GM19468 (cell line): Measurements from ENCODE around the gene NOL12.
"Not testable (repeated sequence)": the region's sequence is repeated elsewhere in the genome, so short reads cannot be mapped to it uniquely, and the experiment has no call there.

Experiments used
- ATAC-seq: cut with Tn5 transposase; IDR thresholded peaks from one replicate; pipeline ENCODE4 v1.9.1; 2021; ENCODE audit warnings: mild to moderate bottlenecking, moderate library complexity, moderate number of reproducible peaks; ENCODE audit not compliant: unreplicated experiment; ENCODE audit errors: extremely low read depth

Gene NOL12, protein sequence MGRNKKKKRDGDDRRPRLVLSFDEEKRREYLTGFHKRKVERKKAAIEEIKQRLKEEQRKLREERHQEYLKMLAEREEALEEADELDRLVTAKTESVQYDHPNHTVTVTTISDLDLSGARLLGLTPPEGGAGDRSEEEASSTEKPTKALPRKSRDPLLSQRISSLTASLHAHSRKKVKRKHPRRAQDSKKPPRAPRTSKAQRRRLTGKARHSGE

DNA sequence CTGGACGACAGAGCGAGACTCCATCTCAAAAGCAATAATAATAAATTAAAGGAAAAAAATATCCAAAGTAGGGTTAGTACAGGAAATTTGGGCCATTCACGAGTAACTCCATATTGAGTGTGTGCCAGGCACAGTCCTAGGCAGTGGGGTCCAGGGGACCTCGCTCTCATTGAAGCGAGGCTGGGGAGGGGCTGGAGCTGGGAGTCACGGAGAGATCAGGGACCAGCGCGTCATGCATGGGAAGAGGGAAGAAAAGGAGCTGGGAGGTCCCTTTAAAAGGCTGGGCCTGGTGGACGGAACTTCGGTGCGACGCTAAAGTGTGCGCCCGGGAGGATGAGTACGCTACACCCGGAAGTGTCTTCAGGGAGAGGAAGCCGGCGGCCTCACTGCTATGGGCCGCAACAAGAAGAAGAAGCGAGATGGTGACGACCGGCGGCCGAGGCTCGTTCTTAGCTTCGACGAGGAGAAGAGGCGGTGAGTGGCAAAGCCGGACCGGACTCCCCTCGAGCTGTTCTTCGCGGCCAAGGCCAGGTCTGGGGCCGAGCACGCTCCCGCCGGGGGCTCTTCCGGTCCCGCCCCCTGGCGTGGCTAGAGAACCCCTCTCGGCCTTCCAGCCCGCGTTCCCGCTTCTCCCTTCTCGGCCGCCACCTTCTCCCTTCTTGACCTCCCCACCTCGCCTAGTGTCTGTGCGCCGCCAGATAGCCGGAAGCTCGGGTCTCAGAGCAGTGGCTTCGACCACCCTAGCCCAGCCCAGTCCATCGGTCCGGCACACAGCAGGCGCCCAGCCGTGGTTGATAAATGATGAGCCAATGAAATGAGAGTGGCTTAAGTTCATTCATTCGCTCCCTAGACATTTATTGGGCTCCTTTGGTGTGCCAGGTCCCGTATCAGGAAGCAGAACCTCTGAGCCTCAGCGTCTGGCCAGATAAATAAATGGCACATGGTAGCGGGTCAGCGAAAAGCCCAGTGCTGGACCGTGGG lies at the start of gene NOL12:
Gene NOL12, plus strand, starts transcription at position 342 of the 981 bp plus-strand sequence. Its CDS starts 50 bp downstream, at position 392.
- ATAC-seq, result no peak

DNA sequence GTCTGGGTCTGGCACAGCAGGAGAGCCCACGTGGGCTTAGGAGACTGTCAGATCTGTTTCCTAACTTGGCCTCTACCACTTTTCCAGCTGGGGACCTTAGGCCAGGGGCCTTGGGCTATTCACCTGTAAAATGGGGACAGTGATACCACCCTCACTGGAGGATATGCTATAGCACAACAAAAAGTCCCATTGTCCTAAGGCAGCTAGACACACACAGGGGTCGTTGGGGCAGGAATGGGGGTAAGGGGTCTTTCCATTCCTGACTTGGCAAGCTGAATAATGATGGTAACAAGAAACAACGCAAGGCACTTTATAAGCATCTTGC lies 49.2 kb upstream of the NOL12 start:
- no peak for ATAC-seq

DNA sequence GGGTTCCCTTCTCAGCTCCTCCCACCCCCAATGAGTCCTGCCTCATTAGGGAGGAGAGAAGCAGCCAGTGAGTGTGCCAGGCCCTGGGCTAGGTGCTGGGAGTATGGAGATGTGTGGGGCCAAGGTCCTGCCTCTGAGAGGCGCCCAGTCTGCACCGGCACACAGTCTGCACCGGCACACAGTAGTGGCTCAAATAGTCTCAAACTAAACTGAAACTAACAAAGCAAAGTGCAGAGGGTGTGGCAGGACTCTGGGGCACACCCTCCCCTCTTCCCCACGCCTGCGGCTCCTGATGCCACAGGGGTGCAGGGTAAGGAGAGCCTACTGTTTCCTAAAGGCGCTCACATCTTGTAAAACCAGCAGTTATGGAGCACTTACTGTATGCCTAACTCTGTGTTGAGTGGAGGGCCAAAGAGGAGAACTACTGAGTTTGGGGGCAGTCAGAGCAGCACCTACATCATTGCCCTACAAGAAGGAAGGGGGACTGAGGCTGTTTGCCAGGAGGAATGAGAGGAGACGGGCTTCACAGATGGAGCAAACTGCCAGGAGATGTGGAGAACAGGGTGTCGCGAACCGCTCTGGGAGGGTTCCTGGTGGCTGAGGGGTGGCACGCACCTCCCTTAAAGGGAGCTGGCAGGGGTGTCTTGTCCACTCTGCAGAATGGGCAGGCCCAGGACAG lies 47.6 kb upstream of the NOL12 start:
- no peak for ATAC-seq

DNA sequence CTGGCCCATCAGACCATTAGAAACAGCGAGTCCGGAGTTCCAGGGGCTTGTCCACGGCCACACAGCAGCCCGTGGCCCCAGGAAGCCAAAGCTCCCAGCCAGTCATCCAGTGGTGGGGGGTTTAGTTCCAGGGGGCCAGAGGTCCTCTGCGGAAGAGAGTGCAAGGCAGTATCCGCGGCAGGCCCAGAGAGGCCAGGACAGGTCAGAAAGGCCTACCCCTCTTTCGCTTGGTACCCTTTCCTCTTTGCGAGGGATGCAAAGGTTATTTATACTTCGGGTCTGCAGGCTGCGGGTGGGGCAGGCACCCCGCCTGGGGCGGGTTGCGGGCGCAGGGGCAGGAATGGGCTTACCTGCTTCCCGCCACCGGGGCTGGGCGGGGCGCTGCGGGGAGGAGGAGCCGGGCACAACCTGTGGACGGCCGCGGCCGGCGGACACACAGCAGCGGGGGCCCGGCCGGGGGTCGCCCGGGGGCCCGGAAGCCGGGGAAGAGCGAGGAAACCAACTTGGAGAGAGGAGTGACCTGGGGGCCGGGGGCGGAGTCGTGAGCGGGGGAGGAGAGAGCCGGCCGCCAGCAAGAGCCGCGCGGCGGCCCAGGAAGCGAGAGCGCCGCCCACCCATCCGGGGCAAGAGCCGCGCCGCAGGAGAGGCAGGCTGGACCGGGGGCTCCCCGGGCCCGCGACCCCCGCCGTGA lies 46.9 kb upstream of the NOL12 start, which contains the start of gene SH3BP1:
Gene SH3BP1, plus strand, starts transcription at position 600 of the 691 bp plus-strand sequence. CDS start 119 bp downstream, outside the sequence.
- no peak for ATAC-seq

DNA sequence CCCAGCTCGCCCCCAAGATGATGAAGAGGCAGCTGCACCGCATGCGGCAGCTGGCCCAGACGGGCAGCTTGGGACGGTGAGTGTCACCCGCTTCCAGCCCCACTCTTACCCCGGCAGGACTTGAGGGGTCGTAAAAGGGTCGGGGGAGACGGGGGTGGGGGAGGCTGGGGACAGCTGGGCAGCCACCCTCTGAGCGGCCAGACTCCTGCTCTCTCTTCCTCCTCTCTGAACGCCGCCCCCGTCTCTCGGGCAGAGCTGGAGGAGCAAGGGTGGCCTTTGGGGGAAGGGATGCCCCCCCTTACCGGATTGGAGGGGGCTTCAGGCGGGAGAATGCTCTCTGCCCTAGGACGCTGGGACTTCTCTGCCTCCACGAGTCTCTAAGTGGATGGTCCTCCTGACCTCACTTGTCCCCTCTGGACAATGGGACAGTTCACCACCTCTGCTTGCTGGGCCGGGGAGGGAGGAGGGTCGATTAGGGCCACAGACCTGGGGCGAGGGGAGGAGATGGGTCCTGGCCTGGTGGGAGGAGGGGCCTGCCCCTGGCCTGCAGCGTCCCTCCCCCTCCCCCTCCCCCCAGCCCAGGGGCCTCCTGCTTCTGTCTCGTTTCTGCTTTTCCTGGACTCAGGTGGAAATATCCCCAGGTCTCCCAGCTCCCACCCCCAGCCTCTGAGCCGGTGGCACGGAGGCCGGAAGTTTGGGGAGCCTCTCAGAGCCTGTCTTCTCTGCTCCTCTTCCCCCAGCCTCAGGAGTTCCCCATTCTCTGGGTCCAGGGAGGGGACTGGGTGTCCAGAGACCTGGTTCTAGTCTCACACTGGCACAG lies 46.2 kb upstream of the NOL12 start:
- ATAC-seq, result no peak

DNA sequence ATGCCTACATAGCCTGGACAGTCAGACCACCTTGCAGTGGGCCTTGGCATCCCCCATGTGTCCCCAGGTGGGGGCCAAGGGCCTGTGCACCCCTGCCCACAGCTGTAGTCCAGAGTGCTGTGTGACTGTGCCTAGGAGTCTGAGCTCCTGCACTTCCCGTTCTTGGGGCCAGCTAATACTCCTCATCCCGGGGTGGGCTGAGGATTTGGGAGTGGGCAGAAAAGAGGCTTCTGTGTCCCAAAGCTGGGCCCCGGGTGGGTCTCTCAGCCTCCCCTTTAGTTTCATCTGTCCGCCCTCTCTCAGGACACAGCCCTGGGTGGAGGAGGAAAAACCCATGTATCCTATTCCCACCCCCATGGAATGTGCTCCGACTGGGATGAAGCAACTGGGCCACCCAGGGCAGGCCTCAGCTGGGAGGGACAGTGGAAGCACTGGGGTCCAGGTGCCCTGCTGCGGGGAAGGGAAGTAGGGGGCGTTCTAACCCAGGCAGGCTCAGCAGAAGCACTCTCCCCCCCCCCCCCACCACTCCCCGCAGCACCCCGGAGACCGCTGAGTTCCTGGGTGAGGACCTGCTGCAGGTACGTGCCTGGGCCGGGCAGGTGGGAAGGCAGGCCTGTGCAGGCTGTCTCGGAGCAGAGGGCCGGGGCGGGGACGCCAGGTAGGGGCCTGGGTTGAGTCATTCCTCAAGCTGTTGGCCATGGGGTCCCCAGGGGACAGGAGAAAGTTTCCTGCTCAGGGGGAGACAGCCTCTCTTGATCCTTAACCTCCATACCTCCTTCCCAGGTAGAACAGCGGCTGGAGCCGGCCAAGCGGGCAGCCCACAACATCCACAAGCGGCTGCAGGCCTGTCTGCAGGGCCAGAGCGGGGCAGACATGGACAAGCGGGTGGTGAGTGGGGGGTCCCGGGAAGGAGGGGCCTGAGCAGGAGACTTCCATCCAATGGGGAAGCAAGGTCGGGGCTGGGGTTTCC lies 45.3 kb upstream of the NOL12 start:
- ATAC-seq, result no peak

DNA sequence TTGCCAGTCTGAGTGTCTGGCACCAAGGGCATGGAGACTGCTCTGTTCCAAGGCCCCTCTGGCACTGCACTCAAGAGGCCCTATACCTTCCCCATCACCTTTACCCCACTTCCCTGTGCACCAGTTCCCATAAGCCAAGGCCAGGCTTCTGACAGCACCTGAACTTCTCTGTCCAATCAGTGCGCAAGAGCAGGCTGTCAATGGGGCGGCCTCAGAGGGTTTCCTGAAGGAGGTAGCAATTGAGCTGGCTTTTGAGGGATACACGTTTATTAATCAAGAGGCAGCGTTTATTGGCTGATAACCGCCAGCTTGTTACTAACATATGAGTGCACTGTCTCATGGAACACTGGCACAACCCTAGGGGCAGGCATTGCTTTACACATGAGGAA lies 44.6 kb upstream of the NOL12 start:
- ATAC-seq, result no peak

DNA sequence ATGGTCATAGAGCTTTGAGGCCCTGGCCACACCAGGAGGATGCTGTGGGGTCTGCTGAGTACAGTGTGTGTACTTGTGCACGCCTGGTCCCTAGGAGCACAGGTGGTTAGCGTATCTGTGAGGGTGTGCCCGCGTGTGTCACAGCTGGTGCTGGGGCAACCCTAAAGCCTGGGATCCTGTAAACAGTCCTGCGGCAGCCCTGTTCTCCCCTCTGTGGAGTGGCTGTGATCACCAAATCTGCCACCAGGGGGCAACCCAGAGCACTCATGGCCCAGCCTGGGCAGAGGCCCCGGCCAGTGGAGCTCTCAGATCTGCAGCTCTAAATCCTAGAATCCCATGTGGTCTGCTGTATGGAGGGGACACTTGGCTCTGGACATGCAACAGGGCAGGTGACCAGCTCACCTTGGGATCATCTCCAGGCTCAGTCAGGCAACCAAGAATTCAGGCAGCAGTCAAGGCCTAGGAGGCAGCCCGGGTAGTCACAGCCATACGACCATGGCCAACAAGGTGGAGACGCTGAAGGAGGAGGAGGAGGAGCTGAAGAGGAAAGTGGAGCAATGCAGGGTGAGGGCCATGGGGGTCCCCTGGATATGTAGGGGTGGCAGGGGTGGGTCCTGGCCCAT lies 42.8 kb upstream of the NOL12 start:
- ATAC-seq, result no peak

DNA sequence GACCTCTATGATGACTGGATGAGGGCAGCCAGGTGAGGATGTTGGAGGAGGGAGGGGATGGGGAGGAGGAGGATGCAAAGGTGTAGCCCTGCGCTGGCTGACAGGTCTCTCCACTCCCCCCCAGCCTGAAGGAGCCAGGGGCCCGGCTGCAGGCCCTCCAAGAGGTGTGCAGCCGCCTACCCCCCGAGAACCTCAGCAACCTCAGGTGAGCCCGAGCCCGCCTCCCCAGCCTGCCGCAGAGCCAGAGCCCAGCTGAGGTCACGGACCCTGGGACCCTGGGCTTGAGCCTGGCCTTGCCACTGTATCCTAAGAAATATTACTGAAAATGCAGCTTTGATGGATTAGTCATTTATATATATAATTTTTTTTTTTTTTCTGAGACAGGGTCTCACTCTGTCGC lies 38.8 kb upstream of the NOL12 start:
- no peak for ATAC-seq

DNA sequence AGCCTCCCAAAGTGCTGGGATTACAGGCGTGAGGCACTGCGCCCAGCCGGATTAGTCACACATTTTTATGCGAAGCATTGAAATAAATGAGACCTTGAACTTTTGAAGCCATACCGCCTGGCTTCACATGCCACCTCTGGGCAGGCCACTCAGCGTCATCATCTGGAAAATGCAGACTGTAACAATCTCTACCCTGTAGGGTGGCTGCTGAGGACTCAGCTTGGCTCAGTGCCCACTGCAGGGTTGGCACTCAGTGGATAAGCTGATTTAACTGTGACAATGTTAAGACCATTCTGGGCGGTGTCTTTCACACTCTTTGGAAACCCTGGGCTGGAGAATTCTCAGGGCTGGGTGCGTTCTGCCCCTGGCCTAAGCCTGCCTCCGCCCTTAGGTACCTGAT lies 38.2 kb upstream of the NOL12 start:
- ATAC-seq, result no peak

DNA sequence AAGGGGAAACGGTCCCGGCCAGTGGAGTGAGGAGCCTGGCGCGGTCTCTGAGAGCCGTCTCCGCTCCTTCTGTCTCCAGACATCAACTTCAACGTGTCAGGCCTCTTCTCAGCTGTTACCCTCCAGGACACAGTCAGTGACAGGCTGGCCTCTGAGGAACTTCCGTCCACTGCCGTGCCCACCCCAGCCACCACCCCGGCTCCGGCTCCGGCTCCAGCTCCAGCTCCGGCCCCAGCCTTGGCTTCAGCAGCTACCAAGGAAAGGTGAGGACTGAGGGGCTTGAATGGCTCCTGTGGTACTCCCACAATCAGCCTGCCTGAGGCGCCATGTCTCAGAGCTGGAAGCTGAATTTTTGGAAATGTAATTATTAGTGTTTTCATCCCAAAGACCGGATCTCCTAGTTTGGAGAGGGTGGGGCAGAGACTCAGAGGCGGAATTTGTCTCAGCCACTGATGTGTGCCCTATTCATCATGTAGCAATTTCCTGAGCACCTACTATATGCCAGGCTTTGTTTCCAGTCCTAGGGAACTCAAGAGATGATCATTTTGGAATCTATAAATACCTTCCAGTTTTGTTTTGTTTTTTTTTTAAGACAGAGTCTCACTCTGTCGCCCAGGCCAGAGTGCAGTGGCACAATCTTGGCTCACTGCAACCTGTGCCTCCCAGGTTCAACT lies 35.5 kb upstream of the NOL12 start:
- ATAC-seq, result no peak

DNA sequence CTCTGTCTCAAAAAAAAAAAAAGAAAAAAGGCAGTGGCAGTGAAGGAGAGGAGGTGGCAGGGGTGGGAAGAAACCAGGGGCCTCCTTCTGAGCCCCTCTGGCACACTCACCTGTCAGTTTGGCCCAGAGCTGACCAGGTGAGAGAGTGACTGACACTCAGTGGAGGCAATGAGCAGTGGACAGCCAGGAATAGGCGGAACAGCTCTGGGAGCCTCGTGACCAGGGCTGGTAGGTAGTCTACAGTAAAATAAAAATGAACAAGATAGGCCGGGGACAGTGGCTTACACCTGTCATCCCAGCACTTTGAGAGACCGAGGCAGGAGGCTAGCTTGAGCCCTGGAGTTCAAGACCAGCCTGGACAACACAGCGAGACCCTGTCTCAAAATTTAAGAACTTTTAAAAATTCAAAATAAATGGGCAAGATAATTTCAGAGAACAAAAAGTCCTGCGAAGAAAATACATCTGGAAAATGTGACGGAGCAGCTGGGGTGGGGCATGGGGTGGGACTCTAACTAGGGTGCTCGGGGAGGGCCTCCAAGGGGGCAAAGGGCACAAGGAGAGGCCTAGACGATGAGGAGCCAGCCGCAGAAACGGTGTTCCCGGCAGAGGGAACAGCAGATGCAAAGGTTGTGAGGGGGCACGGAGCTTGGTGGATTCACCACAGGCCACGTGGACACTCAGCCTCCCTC lies 31.4 kb upstream of the NOL12 start:
- no peak for ATAC-seq

DNA sequence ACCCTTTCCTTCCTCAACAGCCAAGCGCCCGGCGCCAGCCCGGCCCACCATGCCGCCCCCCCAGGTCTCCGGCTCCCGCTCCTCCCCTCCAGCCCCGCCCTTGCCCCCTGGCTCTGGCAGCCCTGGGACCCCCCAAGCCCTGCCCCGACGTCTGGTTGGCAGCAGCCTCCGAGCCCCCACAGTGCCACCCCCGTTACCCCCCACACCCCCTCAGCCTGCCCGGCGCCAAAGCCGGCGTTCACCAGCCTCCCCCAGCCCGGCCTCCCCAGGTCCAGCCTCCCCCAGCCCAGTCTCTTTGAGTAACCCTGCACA lies 30.9 kb upstream of the NOL12 start:
- no peak for ATAC-seq

DNA sequence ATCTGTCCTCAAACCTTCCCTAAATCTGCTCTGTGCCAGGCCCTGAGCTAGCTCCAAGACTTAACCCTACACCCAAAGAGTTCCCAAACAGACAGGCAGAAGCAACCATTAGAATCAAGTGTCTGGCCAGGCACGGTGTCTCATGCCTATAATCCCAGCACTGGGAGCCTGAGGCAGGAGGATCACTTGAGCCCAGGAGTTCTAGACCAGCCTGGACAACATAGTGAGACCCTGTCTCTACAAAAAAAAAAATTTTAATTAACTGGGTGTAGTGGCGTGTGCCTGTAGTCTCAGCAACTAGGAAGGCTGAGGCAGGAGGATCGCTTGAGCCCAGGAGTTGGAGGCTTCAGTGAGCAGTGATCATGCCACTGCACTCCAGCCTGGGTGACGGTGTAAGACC lies 29.6 kb upstream of the NOL12 start:
- not testable (repeated sequence) for ATAC-seq

DNA sequence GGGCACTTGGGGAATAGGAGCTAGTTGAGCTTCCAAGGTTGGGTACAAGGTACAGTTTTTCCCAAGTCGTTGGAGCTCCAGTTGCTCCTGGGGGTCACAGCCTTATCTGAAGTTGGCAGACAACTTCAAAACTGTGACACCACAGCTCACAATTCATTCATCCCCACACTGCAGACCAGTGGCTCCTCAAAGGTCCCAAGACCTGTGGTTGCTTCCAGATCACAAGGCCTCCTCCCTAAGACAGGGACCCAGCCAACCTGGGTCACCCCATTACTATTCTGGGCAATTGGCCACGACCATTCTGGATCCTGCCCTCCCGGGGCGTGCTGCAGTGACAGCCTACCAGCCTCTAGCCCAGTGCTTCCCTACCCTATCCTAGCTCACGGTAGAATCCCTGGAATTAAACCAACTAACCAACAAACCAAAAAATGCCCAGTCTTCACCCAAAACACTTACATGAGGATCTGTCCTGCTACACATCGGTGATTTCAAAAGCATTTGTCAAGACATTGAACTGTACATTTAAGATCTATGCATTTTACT lies 28.5 kb upstream of the NOL12 start:
- no peak for ATAC-seq

DNA sequence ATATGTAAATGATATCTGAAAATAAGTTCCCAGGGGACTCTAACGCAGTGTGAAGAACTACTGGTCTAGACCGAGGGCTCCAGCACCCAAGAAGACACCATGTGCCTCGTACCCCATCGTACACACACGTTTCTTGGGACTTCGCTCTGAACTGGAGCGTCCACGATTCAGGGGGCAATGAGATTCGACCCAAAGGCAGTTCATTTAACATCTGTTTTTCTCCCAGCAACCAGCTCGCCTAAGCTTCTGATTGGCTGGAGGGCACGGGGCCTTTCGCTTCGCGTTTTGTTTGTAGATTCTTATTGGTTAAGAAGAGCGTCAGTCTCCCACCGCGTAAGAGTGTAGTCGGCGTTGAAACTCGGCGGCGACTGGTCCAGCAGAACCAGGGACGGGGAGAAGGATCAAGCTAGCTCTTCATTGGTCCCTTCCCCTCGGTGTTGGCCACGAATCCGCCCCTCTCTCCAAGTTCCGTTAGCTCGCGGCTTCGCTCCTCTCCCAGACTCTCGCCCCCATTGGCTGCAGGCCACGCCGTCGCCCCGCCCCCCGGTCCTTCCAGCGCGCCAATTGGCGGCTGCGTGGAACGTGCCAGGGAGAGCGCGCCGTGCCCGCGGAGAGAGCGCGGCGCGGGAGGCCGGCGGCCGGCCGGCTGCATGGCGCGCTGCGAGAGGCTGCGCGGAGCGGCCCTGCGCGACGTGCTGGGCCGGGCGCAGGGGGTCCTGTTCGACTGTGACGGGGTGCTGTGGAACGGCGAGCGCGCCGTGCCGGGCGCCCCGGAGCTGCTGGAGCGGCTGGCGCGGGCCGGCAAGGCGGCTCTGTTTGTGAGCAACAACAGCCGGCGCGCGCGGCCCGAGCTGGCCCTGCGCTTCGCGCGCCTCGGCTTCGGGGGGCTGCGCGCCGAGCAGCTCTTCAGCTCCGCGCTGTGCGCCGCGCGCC lies 27.7 kb upstream of the NOL12 start, which contains the start of gene PDXP:
Gene PDXP, plus strand, starts transcription at position 591 of the 933 bp plus-strand sequence. Its CDS starts 60 bp downstream, at position 651.
- peak; percentile 79 for ATAC-seq
